ENCODE results near the gene CLEC16A. TPM values are rescaled to one million over a fixed set of nuclear protein-coding genes. Genes with fewer than 3 reads are reported as not detected.

The CLEC16A gene
- total and polyA plus RNA-seq, 8 donors, result 17.6 to 38.6 (median 21.6) TPM

DNA sequence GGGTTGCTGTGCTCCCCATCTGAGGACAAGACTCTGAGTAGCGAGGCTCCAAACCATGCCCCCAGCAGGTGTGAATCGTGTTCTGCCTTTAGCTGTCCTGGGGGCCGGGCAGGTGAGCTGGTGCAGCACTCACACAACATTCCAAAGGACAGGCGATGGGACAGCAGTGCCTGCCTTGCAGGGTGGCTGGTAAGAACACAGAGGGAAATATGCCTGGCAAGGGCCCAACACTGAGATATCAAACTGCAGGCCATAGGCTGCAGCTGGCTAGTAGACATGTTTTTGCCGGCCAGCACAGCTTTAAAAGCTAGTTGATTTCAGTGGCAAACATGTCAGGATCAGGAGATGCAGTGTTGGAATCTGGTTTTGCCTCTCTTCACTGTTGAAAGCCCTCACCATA, 23.6 kb downstream of the CLEC16A start:
- Histone ChIP-seq H3K27ac (no peak overlapping the region), H3K9me3 (no peaks in the 10 kb centered on the region), H3K4me1 (peaks cover 10 to 47% of the 10 kb centered on the region in 2 donors), H3K27me3 (no peaks in the 10 kb centered on the region), H3K36me3 (peaks cover 0 to 65% of the 10 kb centered on the region in 2 donors), H3K4me3 (no peak overlapping the region)
- DNase-seq (no peak), ATAC-seq (no peak)
- intact Hi-C loops (cut with DNase I), result loop anchor here in 1 of 2 donors (10.0 kb wide), 1 partner anchor 387 kb away; no protein-coding TSS in a partner anchor
- TF ChIP-seq, protein P1, sequence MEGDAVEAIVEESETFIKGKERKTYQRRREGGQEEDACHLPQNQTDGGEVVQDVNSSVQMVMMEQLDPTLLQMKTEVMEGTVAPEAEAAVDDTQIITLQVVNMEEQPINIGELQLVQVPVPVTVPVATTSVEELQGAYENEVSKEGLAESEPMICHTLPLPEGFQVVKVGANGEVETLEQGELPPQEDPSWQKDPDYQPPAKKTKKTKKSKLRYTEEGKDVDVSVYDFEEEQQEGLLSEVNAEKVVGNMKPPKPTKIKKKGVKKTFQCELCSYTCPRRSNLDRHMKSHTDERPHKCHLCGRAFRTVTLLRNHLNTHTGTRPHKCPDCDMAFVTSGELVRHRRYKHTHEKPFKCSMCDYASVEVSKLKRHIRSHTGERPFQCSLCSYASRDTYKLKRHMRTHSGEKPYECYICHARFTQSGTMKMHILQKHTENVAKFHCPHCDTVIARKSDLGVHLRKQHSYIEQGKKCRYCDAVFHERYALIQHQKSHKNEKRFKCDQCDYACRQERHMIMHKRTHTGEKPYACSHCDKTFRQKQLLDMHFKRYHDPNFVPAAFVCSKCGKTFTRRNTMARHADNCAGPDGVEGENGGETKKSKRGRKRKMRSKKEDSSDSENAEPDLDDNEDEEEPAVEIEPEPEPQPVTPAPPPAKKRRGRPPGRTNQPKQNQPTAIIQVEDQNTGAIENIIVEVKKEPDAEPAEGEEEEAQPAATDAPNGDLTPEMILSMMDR (IDR thresholded peaks at IDR 0.05), result no peak

DNA sequence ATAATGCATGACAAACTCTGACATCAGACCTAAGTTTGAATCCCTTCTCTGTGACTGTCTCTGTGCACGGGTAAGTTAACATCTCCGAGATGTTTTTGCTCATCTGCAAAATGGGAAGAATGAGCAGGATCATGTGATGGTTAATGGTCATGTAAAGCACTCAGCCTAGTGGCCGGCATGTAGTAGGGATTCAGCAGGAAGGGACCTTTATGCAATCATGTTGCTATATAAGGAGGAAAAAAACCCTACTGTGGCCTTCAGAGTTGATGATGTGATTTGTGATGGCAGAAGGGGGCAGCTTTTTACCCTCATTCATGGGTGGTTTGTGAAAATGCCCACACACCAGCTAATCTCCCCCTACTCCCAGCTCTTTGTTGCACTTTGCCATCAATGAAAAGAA, 24.1 kb downstream of the CLEC16A start:
- no peak overlapping the region for H3K4me3 ChIP-seq
- intact Hi-C loops (cut with DNase I), result loop anchor here in 1 of 2 donors (10.0 kb wide), 1 partner anchor 386 kb away; no protein-coding TSS in a partner anchor
- peaks cover 0 to 65% of the 10 kb centered on the region in 2 donors for H3K36me3 ChIP-seq
- DNase-seq, result no peak
- H3K9me3 ChIP-seq, result no peaks in the 10 kb centered on the region
- peaks cover 10 to 47% of the 10 kb centered on the region in 2 donors for H3K4me1 ChIP-seq
- H3K27me3 ChIP-seq, result no peaks in the 10 kb centered on the region
- ATAC-seq, result no peak
- TF ChIP-seq, protein P1 (IDR thresholded peaks at IDR 0.05), result no peak
- peak overlapping the region in 1 of 2 donors; percentile 10 for H3K27ac ChIP-seq

DNA sequence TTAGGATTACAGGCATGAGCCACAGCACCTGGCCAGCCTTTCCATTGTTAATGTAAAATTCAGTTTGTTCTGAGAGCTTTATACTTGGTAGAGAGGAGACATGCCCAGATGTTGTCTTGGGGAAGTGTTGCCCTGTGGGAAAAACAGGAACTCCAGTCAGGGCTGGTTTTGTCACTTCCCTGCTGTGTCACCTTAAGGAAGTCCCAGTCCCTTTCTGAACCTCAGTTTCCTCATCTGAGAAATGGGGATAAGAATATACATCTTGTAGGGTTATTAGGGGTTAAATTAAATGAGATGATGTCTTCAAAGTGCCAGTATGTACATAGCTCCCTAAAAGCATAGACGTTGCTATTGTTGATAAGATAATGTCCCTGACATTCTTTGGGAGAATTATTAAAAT, 25.3 kb downstream of the CLEC16A start:
- no peaks in the 10 kb centered on the region for H3K9me3 ChIP-seq
- no peaks in the 10 kb centered on the region for H3K27me3 ChIP-seq
- no peak for ATAC-seq
- TF ChIP-seq, protein P1 (IDR thresholded peaks at IDR 0.05), result no peak
- intact Hi-C loops (cut with DNase I), result loop anchor here (2.0 to 10.0 kb wide), 3 partner anchors 287 to 388 kb away; partner anchors contain the start of gene SOCS1 (in 1 of the 2)
- no peak overlapping the region for H3K27ac ChIP-seq
- H3K36me3 ChIP-seq, result peaks cover 0 to 72% of the 10 kb centered on the region in 2 donors
- peaks cover 10 to 39% of the 10 kb centered on the region in 2 donors for H3K4me1 ChIP-seq
- H3K4me3 ChIP-seq, result no peak overlapping the region
- DNase-seq, result no peak

DNA sequence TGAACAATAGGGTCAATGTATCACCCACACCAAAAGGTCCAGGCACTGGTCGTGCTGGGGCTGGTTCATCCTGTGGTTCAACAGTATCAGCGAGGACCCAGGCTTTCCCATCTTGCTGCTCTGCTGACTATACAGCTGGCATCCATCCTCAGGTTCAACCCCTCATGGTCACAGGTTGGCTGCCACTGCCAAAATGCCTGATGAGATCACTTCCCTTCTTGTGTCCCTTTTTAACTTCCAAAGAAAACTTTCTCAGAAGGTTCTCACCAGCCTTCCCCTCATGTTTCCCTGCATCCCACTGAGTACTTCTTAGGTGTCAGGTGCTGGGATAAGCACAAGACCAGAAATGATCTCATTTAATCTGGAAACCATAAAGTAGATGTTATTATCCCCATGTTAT, 25.7 kb downstream of the CLEC16A start:
- TF ChIP-seq, protein P1 (IDR thresholded peaks at IDR 0.05), result no peak
- H3K4me1 ChIP-seq, result peaks cover 10 to 38% of the 10 kb centered on the region in 2 donors

DNA sequence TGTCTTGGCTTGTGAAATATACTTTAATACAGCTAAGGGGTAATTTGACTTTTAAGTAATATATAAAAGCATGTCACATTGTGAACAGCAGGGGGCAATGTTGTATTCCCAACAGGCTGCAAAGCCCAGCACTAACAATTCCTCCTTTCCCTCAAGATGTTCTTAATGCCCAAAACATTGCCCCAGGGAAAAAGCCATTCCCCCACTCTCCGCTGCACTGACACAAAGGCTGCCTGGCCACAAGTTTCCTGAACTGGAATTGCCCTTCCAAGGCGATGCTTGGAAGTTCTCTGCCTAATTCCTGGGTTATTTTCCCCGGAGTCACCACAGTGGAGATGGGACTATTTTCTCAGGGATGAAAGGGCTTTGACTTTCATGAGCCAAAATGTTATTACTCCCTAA, 27.2 kb downstream of the CLEC16A start:
- intact Hi-C loops (cut with DNase I), result loop anchor here in 1 of 2 donors (2.0 to 5.0 kb wide), 2 partner anchors 285 to 386 kb away; partner anchors contain the start of gene SOCS1
- no peaks in the 10 kb centered on the region for H3K27me3 ChIP-seq
- ATAC-seq (peak; percentile 91), DNase-seq (peak in 2 of 4 donors; percentile 84 to 91)
- peaks cover 10 to 32% of the 10 kb centered on the region in 2 donors for H3K4me1 ChIP-seq
- peaks cover 0 to 78% of the 10 kb centered on the region in 2 donors for H3K36me3 ChIP-seq
- H3K9me3 ChIP-seq, result no peaks in the 10 kb centered on the region
- TF ChIP-seq, protein P1 (IDR thresholded peaks at IDR 0.05), result peak; percentile 48 to 72
- no peak overlapping the region for H3K4me3 ChIP-seq
- peak overlapping the region in 1 of 2 donors; percentile 47 for H3K27ac ChIP-seq

More for the DNA sequence above, 25.7 kb downstream of the CLEC16A start:
- ATAC-seq (no peak), DNase-seq (no peak)
- Histone ChIP-seq H3K4me3 (no peak overlapping the region), H3K36me3 (peaks cover 0 to 72% of the 10 kb centered on the region in 2 donors), H3K27ac (no peak overlapping the region), H3K9me3 (no peaks in the 10 kb centered on the region), H3K27me3 (no peaks in the 10 kb centered on the region)
- intact Hi-C loops (cut with DNase I), result loop anchor here in 1 of 2 donors (2.0 to 5.0 kb wide), 2 partner anchors 287 to 387 kb away; partner anchors contain the start of gene SOCS1
